CD4-positive, alpha-beta T cell treated with Interferon alpha-2 for 1 hour (primary cell): ENCODE measurements around the gene SECISBP2L.
"Not testable (repeated sequence)": the region's sequence is repeated elsewhere in the genome, so short reads cannot be mapped to it uniquely, and the experiment has no call there.

Experiments
- DNase-seq, 2 donors: peaks; one replicate each; pipeline ENCODE4 v3.0.0-alpha.2; 2020 to 2022

Gene SECISBP2L

DNA sequence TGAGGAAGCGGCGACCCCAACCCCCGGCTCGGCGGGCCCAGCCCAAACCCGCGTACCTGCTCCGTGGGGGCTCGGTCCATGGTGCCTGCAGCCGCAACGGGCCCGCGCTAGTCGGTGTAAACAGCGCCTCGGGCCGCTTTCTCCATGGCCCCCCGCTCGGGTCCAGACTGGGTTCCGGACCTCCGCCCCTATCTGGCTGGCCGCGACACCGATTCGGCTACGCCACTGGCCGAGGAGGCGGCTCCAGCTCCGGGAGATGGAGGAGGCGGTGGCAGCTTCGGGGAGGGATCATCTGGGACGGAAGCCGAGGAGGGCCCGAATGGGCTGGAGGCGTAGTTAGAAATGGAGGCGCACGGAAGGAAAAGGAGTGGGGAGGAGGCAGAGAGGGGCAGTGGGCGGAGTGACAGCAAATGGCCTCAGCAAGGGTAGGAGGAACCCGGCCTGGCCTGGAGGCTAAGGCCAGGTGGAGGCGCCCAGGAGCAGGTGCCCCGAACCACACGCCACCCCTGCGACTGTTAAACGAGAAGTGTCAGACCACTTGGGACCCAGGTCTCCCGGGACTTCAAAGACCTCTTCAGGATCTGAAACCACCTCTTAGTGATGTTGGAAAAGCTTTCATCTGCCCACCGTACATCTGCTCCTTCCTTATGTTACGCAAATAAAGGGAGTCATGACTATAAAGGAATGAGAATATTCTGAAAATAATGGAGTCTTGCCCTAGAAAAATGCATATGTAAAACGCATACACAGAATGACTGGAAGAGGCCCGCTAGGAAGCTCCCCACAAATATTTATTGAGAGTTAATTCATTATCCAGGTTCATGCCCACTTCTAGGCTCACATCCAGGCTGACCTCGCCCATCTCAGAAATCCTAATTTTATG lies at the start of gene SECISBP2L:
SECISBP2L (minus strand) TSS at position 227 of the 883 bp plus-strand sequence; CDS start at position 80, 147 bp downstream.
- peak; percentile 92 to 94 for DNase-seq

- DNase-seq, result no peak
These were observed 48.7 kb upstream of the SECISBP2L start for GRCh38 chr15:49094923-49095322.

DNA sequence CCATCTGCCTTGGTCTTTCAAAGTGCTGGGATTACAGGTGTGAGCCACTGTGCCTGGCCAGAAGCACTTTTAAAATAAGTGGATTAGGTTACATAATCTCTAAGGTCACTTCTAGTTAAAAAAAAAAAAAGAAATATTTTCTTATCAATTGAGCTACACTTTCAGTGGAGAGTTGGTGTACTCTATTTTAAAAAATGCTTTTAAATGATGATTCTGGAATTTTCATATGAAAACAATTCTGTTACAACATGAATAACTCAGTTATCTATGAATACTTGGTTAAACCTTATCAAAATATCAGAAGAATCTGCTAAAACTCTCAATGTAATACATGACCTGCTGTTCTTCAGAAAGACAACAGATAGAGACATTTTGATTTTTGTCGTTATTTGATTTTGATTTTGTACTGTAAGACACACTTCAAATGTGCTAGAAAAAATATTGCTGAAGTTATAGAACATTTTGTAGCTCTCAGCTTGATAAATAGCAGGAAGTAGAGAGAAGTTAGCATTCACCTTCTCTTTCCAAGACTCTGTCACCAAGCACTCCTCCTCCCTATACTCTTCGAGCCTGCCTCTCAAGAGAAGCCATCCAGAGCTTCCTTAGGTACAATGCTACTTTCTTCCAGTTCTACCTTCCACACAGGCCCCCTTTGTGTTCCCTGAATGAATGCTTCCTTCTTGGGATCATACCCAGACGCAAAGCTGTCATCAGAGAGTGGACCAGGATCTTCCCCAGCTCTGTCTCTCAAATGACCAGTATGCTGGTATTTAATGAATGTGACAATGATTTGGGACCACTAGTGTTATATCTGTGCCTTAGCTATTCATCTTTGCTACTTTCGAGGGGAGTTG lies 47.2 kb upstream of the SECISBP2L start:
- no peak for DNase-seq

DNA sequence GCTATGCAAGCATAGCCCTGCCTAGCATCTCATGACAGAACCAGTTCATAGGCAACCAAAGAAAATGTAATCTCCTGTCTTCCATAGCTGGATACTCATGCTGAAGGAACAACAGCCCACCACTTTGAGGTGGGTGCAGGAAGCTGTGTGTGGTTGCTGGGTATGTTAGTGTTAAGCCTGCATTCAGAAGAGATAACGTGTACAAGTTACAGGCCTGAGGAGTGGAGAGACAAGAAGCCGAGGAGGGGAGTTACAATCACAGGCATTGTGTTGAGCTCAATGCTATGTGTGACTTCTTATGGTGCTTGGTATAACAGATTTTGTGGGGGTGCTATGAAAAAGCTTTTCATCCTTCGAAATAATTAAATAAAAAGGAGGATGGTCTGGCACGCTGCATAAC lies 42.8 kb upstream of the SECISBP2L start:
- no peak for DNase-seq

DNA sequence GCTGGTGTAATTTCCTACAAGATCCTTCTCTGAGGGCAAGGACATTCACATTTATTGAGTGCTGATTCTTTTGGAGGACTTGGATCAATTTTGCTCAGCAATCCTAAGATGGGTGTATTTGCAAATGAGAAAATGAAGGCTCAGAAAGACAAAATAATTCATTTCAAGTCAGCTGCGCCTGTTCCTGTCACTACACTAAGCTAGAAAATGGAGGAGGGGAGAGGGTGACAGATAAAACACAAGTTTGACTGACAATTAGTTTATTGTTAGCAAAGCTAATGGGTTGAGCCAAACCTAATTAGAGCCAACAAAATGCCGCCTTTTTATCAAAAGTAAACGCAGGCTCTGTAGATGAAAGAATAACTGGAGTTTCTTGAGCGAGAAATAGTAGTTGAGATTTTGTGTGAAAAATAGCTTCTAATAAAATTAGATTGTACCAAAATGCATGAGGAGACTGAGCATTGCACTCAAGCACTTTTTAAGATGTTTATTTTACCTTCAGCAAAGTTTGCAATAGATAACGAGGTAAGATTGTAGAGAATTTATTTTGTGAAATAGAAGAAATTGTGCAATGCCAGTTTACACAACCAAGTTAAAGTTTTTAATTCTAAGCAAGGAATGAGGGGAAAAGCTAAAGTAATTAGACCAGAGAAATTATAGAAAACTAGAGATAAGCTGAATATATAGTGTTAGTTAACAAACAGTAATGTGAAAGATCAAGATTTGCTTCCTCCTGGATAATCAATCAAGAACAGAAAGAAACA lies 39.6 kb upstream of the SECISBP2L start:
- no peak for DNase-seq

GRCh38 chr15:49084285-49084570 lies 38.0 kb upstream of the SECISBP2L start:
- no peak for DNase-seq

- no peak for DNase-seq
These were observed 37.4 kb upstream of the SECISBP2L start for GRCh38 chr15:49083401-49084284.

GRCh38 chr15:49082960-49083359 lies 36.7 kb upstream of the SECISBP2L start:
- no peak for DNase-seq

GRCh38 chr15:49079340-49080039 lies 33.2 kb upstream of the SECISBP2L start:
- no peak for DNase-seq

DNA sequence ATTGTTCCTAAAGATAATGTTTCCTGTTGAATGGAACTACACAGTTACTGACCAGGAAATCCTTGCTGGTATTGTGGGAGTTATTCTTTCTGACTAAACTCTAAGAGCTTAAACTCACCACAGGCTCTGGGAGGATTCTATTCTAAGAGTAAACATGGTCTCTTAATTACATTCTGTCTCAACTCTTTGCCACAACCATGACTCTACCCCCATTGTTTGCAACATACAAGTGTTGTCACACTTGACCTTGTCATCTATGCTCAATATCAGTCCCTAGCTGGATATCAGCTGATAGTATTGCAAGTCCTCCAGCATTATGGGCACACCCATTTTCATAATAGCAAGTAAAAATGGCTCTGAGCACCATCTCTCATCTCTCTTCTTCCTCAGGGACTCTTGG lies 29.6 kb upstream of the SECISBP2L start:
- no peak for DNase-seq

- not testable (repeated sequence) for DNase-seq
These were observed 28.5 kb upstream of the SECISBP2L start for GRCh38 chr15:49074589-49075287.

GRCh38 chr15:49066372-49066771 lies 20.1 kb upstream of the SECISBP2L start:
- DNase-seq, result no peak

- DNase-seq, result no peak
These were observed 18.6 kb upstream of the SECISBP2L start for GRCh38 chr15:49064884-49065283.

DNA sequence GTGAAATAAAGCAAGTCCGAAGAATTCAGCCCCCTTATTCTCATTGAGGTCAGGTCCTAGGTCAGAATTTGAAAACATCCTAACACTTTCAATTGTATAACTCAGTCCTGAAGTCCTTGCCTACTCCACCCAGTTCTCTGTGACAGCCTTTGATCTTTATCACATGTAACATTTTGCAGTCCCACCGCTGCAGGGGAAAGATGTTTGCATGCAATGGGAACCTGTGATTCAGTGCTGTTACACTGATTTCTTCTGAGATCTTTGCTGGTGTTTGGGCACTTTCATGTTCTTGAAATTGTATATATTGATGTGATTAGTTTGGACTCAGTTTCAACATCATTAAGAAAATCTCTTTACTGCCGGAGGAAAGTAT lies 18.0 kb upstream of the SECISBP2L start:
- DNase-seq, result no peak

DNA sequence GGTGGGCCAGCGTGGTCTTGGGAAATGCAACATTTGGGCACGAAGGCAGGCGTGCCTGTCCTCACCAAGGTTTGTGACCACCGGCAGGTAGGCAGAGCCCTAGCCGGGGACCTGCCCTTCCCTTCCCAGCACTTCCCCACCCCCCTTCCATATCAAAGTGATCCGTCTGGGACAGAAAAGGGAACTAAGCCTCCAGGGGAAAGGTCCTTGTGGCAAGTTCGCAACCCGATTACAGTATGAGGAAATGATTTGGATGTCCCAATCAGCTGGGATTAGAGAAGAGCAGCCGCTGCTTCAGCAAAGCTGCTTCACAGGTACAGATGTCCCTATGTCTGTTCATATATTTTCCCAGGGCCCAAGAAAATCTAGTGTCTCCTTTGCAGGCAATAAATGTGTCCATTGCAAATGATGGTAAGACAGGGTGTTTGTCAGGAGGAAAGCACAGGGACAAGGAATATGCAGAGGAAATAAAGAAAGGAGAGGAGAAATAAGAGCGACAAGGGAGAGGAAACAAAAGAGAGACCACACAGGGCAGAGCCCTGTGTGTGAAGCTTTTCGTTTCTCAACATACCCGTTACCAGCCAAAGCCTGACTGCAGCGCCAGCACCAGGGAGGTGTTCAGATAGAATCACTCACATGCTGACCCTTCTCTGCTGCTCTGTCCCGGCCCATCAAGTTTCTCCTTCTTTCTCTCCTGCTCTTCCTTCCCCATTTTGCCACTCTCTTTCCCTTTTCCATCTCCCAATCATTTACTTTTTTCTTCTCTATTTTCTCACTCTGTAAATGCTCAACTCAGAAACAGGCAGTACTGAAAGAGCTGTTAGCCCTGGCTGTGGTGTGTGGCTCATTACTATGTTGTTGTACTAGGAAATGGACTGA lies 17.4 kb upstream of the SECISBP2L start:
- peak in 1 of 2 donors; percentile 2 for DNase-seq

DNA sequence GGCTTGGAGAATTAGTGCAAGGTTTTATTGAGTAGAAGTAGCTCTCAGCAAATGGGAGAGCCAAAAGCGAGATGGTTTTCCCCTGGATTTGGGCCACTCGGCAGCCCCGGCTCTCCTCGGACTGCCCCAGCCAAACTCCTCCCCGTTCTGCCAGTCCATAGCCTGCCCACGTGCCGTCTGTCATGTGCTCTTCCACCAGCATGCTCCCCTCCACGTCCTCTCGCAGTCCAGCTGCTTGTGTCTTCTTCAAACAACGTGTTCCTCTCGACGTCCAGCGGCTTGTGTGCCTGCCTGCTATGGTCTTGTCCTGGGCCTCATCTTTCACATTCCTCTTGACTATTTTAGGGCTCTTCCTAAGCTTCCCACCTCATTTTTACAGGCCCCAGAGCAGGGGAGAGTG lies 16.7 kb upstream of the SECISBP2L start:
- DNase-seq, result no peak

DNA sequence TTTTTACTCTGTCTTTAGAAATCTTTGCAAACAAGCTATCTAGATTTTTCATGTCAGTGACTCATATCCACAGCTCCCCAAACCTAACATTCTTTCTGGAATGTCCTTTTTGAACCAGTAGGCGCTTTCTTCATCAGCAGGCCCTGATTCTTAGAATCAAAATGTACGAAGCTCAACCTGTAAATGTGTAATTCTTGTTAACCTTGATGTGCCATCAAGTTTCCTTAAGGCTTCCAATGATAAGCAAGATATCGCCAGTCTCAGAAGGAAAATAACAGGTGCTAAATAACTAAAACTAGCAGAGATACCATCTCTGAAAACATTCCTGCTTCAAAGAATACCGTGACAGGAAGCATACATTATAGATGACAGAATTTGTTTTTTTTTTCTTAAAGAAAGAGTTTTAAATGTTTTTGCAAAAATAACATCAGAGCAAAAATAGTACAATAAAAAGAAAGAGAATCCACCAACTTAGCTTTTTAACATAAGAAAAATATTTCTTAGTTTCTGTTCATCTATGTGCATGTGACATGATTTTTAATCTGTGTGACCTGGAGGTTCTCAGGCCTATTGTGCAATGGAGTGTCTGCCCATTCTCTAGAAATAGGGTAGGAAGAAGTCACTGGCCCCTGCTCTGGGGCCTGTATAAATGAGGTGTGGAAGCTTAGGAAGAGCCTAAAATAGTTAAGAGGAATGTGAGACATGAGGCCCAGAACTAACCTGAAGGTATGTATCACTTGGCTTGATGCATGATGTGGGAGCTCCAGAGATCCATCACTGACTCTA lies 14.7 kb upstream of the SECISBP2L start:
- DNase-seq, result no peak

DNA sequence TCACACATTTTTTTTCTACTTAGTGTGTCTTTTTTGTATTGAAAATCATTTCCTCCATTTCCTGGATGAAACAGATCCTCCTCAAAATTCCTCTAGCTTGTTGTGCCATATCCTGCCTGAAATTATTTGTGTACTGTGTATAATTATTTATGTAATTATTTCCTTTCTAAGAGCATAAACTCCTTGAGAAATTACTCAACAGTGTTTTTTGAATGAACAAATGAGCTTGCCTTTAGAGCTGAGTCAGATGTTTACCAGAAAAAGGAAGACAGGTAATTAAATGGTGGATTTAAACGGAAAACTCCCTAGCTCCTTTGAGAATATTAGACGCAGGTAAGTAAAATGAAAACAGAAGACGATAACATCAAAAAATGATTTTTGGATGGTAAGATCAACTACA lies 13.2 kb upstream of the SECISBP2L start:
- no peak for DNase-seq

- no peak for DNase-seq
These were observed 12.3 kb upstream of the SECISBP2L start for GRCh38 chr15:49058559-49058958.
